Amniotic epithelial cell (primary cell): ENCODE data around the gene RAPGEF4.

ENCODE experiments used
- DNase-seq: peaks from one replicate; pipeline ENCODE4 v3.0.0-alpha.2; 2010; ENCODE audit warnings: low read depth

RAPGEF4 gene

GRCh38 chr2:172999641-173000386 lies 264.2 kb downstream of the RAPGEF4 start:
- DNase-seq: no peak

GRCh38 chr2:173001664-173002604 lies 266.3 kb downstream of the RAPGEF4 start:
- peak; percentile 93 for DNase-seq

GRCh38 chr2:173002751-173003541 lies 267.3 kb downstream of the RAPGEF4 start:
- DNase-seq: peak; percentile 38

GRCh38 chr2:173008786-173009185 lies 273.1 kb downstream of the RAPGEF4 start:
- no peak for DNase-seq

GRCh38 chr2:173010233-173010632 lies 274.6 kb downstream of the RAPGEF4 start:
- DNase-seq: no peak

- no peak for DNase-seq
Measured at GRCh38 chr2:173016451-173016850, 280.8 kb downstream of the RAPGEF4 start.

- no peak for DNase-seq
Measured at GRCh38 chr2:173017646-173018420, 282.2 kb downstream of the RAPGEF4 start.

GRCh38 chr2:173019755-173020154 lies 284.1 kb downstream of the RAPGEF4 start:
- no peak for DNase-seq

- DNase-seq: peak; percentile 35
Measured at GRCh38 chr2:173021939-173022371, 286.3 kb downstream of the RAPGEF4 start.

GRCh38 chr2:173023718-173024117 lies 288.1 kb downstream of the RAPGEF4 start:
- DNase-seq: no peak

GRCh38 chr2:173026479-173026878 lies 290.8 kb downstream of the RAPGEF4 start:
- DNase-seq: no peak

- DNase-seq: peak; percentile 82
Measured at GRCh38 chr2:173027181-173028128, 291.8 kb downstream of the RAPGEF4 start.

- DNase-seq: no peak
Measured at GRCh38 chr2:173028141-173028540, 292.5 kb downstream of the RAPGEF4 start.

GRCh38 chr2:173028671-173029070 lies 293.0 kb downstream of the RAPGEF4 start:
- peak; percentile 43 for DNase-seq

- no peak for DNase-seq
Measured at GRCh38 chr2:173030561-173031490, 295.2 kb downstream of the RAPGEF4 start.

- no peak for DNase-seq
Measured at GRCh38 chr2:173032032-173032431, 296.4 kb downstream of the RAPGEF4 start.

GRCh38 chr2:173033084-173033483 lies 297.4 kb downstream of the RAPGEF4 start:
- DNase-seq: no peak

- no peak for DNase-seq
Measured at GRCh38 chr2:173034143-173034542, 298.5 kb downstream of the RAPGEF4 start.
